Astrocyte (in vitro differentiated cells and primary cell): ENCODE results near the gene KLF15. TPM values are rescaled to one million over a fixed set of nuclear protein-coding genes. Genes with fewer than 3 reads are reported as not detected.

ENCODE experiments used
- DNase-seq: peaks from one replicate; pipeline ENCODE4 v3.0.0-alpha.2; 2010; ENCODE audit warnings: low read depth
- FAIRE-seq: peaks from 2 replicates; lab custom pipeline; 2011; peaks lifted over from hg19 to GRCh38; lab: Jason Lieb, UNC
- H2AFZ ChIP-seq: 2 replicates; pipeline ENCODE4 v1.6.0; 2012; ENCODE audit warnings: low read depth, low read length, inconsistent platforms
- H3K27ac ChIP-seq: 2 replicates; pipeline ENCODE4 v1.5.1; 2011; ENCODE audit warnings: low read depth, low read length, inconsistent platforms
- H3K27me3 ChIP-seq: 2 replicates; pipeline ENCODE4 v1.6.0; 2011; ENCODE audit warnings: low read length, inconsistent platforms; ENCODE audit not compliant: insufficient read depth
- H3K36me3 ChIP-seq: 2 replicates; pipeline ENCODE4 v1.5.1; 2011; ENCODE audit warnings: low read length, inconsistent platforms; ENCODE audit not compliant: insufficient read depth
- H3K4me1 ChIP-seq: 2 replicates; pipeline ENCODE4 v1.5.1; 2011; ENCODE audit warnings: low read length, inconsistent platforms; ENCODE audit not compliant: insufficient read depth
- H3K4me2 ChIP-seq: 2 replicates; pipeline ENCODE4 v1.6.0; 2012; ENCODE audit warnings: low read length, inconsistent platforms
- H3K4me3 ChIP-seq: 2 replicates; pipeline ENCODE4 v1.5.1; 2011; ENCODE audit warnings: low read depth, mild to moderate bottlenecking, low read length, inconsistent platforms; ENCODE audit not compliant: insufficient read depth
- H3K79me2 ChIP-seq: 2 replicates; pipeline ENCODE4 v1.6.0; 2012; ENCODE audit warnings: mild to moderate bottlenecking, low read length, inconsistent platforms; ENCODE audit not compliant: insufficient read depth
- H3K9ac ChIP-seq: 2 replicates; pipeline ENCODE4 v1.6.0; 2012; ENCODE audit warnings: mild to moderate bottlenecking, low read length, inconsistent platforms
- H3K9me3 ChIP-seq: 2 replicates; pipeline ENCODE4 v1.5.1; 2012; ENCODE audit warnings: low read depth, mild to moderate bottlenecking, low read length, inconsistent platforms; ENCODE audit not compliant: insufficient read depth
- H4K20me1 ChIP-seq: 2 replicates; pipeline ENCODE4 v1.6.0; 2012; ENCODE audit warnings: low read length, inconsistent platforms; ENCODE audit not compliant: insufficient read depth
- H3K27ac Mint-ChIP-seq: one replicate; pipeline ENCODE4 v1.8.0; 2021; ENCODE audit warnings: mild to moderate bottlenecking, mixed read lengths; ENCODE audit not compliant: unreplicated experiment
- H3K27me3 Mint-ChIP-seq: one replicate; pipeline ENCODE4 v1.8.0; 2021; ENCODE audit warnings: low read depth, mixed read lengths; ENCODE audit not compliant: unreplicated experiment
- H3K36me3 Mint-ChIP-seq: one replicate; pipeline ENCODE4 v1.8.0; 2021; ENCODE audit warnings: low read depth, mixed read lengths; ENCODE audit not compliant: unreplicated experiment
- H3K4me1 Mint-ChIP-seq: one replicate; pipeline ENCODE4 v1.8.0; 2021; ENCODE audit warnings: low read depth, mixed read lengths; ENCODE audit not compliant: unreplicated experiment
- H3K4me3 Mint-ChIP-seq: one replicate; pipeline ENCODE4 v1.8.0; 2021; ENCODE audit warnings: mild to moderate bottlenecking, moderate library complexity, mixed read lengths; ENCODE audit not compliant: unreplicated experiment
- H3K9me3 Mint-ChIP-seq: one replicate; pipeline ENCODE4 v1.8.0; 2021; ENCODE audit warnings: mild to moderate bottlenecking, mixed read lengths; ENCODE audit not compliant: unreplicated experiment
- EZH2 ChIP-seq: IDR thresholded peaks from 2 replicates; pipeline ENCODE4 v1.6.1; 2012; ENCODE audit warnings: mild to moderate bottlenecking, low read length, inconsistent platforms; ENCODE audit not compliant: insufficient read depth
- total RNA-seq: library from RNA; stranded (reverse); gene quantifications from 2 replicates; pipeline ENCODE4 v1.2.1, GENCODE V29; 2021
- TF ChIP-seq, protein P1 (sequence below): IDR thresholded peaks from 2 replicates; pipeline ENCODE4 v1.5.1; 2011; ENCODE audit warnings: low read depth, mild to moderate bottlenecking, inconsistent platforms, low read length, moderate library complexity; ENCODE audit not compliant: insufficient read depth

Gene KLF15
- total RNA-seq, 1 donor from 2014 or later: 0.34 TPM

DNA sequence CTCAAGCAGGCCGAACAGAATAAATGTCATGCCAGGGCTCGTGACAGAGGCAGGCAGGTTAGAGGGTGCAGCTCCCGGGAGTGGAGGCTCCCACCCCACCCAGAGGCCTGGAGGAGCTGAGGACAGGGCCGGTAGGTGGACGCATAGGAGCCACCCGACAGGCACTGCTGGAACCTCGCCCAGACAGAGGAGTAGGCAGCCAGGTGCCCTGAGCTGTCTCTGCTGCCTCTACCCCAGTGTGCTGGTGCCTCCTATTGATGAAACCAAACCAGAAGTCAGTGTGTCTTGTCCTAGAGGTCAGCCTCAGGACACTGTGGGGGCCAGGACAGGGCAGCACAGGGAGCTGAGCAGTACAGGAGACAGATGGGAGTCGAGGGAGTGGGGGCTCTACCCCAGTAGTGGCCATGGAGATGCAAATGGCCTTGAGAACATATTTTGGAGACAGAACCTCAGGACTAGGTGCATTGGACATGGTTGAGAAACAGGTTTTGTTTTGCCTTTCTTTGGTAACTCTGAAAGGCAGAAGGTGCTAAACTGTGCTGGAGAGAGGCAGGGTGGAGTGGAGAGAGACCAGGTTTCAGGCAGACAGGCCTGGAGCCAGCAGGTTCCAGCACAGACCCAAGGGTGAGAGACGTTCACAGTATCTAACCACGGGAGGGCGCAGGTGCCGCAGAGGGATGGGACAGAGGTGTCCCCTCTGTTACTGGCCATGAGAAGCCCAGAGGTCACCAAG, 15.4 kb upstream of the KLF15 start:
- DNase-seq (no peak), FAIRE-seq (no peak)
- no peak overlapping the region for H3K4me3 Mint-ChIP-seq
- Histone ChIP-seq H3K9ac (no peak overlapping the region), H3K79me2 (no peaks in the 10 kb centered on the region), H3K27ac (no peak overlapping the region), H3K4me3 (no peak overlapping the region), H3K36me3 (no peaks in the 10 kb centered on the region), H3K4me1 (no peaks in the 10 kb centered on the region), H2AFZ (no peak overlapping the region), H3K4me2 (no peak overlapping the region), H3K9me3 (no peaks in the 10 kb centered on the region), H4K20me1 (no peaks in the 10 kb centered on the region), H3K27me3 (no peaks in the 10 kb centered on the region)
- no peak overlapping the region for H3K27ac Mint-ChIP-seq
- no peaks in the 10 kb centered on the region for H3K36me3 Mint-ChIP-seq
- H3K27me3 Mint-ChIP-seq: peaks cover 42% of the 10 kb centered on the region
- H3K4me1 Mint-ChIP-seq: peaks cover 8% of the 10 kb centered on the region
- TF ChIP-seq, protein P1, sequence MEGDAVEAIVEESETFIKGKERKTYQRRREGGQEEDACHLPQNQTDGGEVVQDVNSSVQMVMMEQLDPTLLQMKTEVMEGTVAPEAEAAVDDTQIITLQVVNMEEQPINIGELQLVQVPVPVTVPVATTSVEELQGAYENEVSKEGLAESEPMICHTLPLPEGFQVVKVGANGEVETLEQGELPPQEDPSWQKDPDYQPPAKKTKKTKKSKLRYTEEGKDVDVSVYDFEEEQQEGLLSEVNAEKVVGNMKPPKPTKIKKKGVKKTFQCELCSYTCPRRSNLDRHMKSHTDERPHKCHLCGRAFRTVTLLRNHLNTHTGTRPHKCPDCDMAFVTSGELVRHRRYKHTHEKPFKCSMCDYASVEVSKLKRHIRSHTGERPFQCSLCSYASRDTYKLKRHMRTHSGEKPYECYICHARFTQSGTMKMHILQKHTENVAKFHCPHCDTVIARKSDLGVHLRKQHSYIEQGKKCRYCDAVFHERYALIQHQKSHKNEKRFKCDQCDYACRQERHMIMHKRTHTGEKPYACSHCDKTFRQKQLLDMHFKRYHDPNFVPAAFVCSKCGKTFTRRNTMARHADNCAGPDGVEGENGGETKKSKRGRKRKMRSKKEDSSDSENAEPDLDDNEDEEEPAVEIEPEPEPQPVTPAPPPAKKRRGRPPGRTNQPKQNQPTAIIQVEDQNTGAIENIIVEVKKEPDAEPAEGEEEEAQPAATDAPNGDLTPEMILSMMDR: no peak
- TF ChIP-seq EZH2: no peak
- no peaks in the 10 kb centered on the region for H3K9me3 Mint-ChIP-seq

DNA sequence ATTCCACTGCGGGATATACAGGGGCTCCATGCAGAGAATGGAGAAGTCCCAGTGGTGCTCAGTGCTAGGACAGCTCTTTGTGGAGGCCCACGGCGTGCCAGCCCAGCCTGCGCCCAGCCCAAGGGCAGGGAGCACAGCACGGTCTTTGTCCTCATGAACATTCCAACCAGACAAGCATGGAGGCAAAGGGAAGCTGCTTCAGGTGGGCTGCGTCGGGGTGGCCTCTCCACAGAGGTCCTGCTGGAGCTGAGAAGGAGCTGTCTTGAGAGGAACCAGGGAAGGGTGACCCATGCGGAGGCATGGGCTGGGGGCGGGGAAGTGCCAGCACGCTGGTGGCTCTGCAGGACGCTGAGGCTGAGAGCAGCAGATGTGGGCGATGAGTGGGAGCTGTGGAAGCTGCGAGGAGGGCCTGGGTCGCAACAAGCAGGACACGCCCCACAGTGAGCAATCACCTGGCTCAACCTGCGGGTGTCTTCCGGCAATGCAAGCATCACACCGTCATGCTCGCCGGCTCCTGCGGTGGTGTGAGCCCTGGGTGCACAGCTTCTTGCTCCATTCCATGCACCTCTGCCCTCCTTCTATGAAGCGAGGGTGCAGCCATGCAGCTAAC, 14.0 kb upstream of the KLF15 start:
- H3K4me3 Mint-ChIP-seq: no peak overlapping the region
- no peaks in the 10 kb centered on the region for H3K9me3 Mint-ChIP-seq
- no peaks in the 10 kb centered on the region for H3K79me2 ChIP-seq
- FAIRE-seq: no peak
- H3K27me3 Mint-ChIP-seq: peaks cover 32% of the 10 kb centered on the region
- H3K4me1 Mint-ChIP-seq: peaks cover 8% of the 10 kb centered on the region
- H3K36me3 Mint-ChIP-seq: no peaks in the 10 kb centered on the region
- no peak for DNase-seq
- no peak overlapping the region for H2AFZ ChIP-seq
- H3K27me3 ChIP-seq: no peaks in the 10 kb centered on the region
- H3K27ac ChIP-seq: no peak overlapping the region
- no peak overlapping the region for H3K9ac ChIP-seq
- no peaks in the 10 kb centered on the region for H4K20me1 ChIP-seq
- no peak overlapping the region for H3K27ac Mint-ChIP-seq
- H3K4me3 ChIP-seq: no peak overlapping the region
- no peaks in the 10 kb centered on the region for H3K9me3 ChIP-seq
- no peak overlapping the region for H3K4me2 ChIP-seq
- H3K4me1 ChIP-seq: no peaks in the 10 kb centered on the region
- no peaks in the 10 kb centered on the region for H3K36me3 ChIP-seq
- no peak for TF ChIP-seq EZH2
- TF ChIP-seq, protein P1: no peak

DNA sequence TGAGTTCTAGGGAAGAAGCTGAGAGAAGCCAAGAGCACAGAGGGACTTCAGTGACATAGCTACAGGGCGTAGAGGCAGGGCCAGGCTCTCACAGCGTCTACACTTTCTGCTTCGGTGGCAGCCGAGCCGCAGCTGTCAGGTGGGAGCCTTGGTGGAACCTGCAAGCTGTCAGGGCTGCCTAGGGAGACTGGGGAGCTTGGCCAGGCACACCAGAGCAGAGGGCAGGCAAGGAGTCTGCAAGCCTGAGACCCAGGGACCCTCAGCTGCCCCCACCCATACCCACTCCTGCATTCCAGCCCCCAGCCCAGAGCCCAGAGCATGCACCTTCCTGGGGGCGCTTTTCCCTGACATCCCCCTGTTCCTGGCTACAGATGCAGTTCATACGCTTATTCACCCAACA, 13.4 kb upstream of the KLF15 start:
- no peaks in the 10 kb centered on the region for H3K9me3 Mint-ChIP-seq
- no peak overlapping the region for H3K9ac ChIP-seq
- FAIRE-seq (no peak), DNase-seq (no peak)
- H3K27me3 Mint-ChIP-seq: peaks cover 32% of the 10 kb centered on the region
- no peak overlapping the region for H3K4me2 ChIP-seq
- H3K4me3 ChIP-seq: no peak overlapping the region
- no peaks in the 10 kb centered on the region for H3K36me3 ChIP-seq
- TF ChIP-seq EZH2: no peak
- TF ChIP-seq, protein P1: no peak
- no peaks in the 10 kb centered on the region for H3K4me1 ChIP-seq
- no peak overlapping the region for H3K27ac Mint-ChIP-seq
- no peak overlapping the region for H2AFZ ChIP-seq
- H3K27me3 ChIP-seq: no peaks in the 10 kb centered on the region
- no peak overlapping the region for H3K4me3 Mint-ChIP-seq
- H3K4me1 Mint-ChIP-seq: peaks cover 8% of the 10 kb centered on the region
- H4K20me1 ChIP-seq: no peaks in the 10 kb centered on the region
- H3K27ac ChIP-seq: no peak overlapping the region
- no peaks in the 10 kb centered on the region for H3K36me3 Mint-ChIP-seq
- H3K79me2 ChIP-seq: no peaks in the 10 kb centered on the region
- H3K9me3 ChIP-seq: no peaks in the 10 kb centered on the region
